ENCODE measurements around the gene TRAPPC14.
A peak's percentile ranks its signal among the peaks of the same experiment; 100 is the strongest.

The TRAPPC14 gene

DNA sequence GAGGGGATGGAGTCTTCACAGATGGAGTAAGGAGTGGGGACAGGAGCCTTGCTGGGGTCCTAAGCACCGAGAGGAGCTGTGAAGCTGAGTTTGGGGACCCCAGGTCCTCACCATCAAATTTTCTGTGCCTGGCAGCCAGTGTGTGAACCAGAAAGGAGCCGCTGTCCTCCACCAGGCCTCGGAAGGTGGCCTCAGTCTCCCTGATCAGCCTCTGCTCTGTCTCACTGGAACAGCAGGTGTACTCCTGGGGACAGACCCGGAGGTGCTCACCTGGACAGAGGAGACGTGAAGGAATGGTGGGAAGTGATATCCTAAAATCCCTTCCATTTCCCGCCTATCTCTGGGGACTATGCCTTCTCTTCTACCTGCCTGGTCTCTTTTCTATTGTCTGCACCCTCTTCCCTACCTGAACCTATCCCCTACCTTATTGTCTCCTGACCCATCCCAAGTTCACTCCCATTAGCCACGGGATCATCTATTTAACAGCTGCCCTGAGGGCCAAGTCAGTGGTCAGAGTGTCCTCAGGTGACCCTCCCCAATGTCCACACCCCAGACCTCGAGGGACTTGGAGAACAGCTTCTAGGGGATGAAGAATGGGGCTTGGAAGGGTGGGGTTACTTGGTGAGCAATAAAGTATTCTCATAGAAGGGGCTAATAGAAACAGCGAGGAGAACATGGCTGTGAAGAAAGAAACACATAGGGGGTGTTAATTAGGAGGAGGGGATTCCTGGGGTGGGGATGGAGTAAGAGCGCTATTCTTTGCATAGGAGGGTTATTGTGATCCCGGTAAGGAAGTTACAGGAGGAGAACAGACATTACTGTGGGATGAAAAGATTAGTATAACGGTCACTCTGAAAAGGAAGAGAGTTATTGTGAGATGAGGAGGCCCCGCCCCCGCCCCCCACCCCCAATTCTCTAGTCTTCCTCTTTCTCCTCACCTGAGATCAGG, 17.8 kb upstream of the TRAPPC14 start:
- peak overlapping the region; percentile 81 to 99 (median 93) for H3K4me2 ChIP-seq
- no peak for TF ChIP-seq Cebpa-rat (IDR thresholded peaks at IDR 0.05)
- peak overlapping the region in 9 of 11 experiments; percentile 55 to 90 (median 85); a peak in 17 of 22 replicates for H3K27ac ChIP-seq
- peaks cover 0 to 7% (median 4%) of the 10 kb centered on the region in 11 experiments; a peak in 9 of 22 replicates for H3K9me3 ChIP-seq (replicated peaks in 1 of 11)
- H3K9ac ChIP-seq = peak overlapping the region; percentile 47 to 92 (median 89); a peak in 21 of 22 replicates
- H3K4me3 ChIP-seq = peak overlapping the region; percentile 53 to 98 (median 90)
- peaks cover 0 to 42% (median 15%) of the 10 kb centered on the region in 11 experiments; a peak in 17 of 22 replicates for H4K20me1 ChIP-seq
- H3K4me1 ChIP-seq = peaks cover 11 to 41% (median 35%) of the 10 kb centered on the region in 10 experiments
- peaks cover 0 to 32% (median 28%) of the 10 kb centered on the region in 11 experiments; a peak in 17 of 22 replicates for H3K36me3 ChIP-seq
- peaks cover 18 to 28% (median 24%) of the 10 kb centered on the region in 11 experiments for H3K27me3 ChIP-seq

DNA sequence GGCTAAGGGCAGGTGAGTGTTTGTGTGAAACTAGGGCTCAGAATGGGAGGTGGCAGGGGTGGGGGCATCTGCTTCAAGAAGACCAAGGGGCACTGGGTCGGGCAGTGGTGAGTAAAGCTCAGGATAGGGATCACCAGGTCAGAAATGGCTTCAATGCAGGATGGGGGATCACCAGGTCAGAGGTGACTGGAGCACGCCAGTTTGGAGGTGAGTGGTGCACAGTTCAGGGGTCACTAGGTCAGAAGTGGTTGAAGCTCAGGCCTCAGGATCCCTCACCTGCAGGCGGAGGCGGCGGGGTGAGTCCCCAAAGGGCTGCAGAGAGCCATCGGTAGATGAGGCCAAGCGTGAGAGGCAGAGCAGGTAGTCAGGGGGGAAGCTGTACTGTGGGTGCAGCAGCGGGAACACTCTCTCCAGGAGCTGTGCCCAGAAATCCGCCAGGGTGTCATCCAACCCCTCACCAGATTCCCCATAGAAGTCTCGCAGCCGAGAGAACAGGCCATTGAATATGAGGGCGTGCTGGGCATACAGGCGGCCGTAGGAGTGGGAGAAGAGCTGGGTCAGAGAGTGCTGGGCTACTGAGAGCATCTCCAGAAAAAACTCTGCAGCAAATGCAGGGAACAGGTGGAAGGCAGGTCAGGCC, 16.9 kb upstream of the TRAPPC14 start:
- Histone ChIP-seq H3K4me3 (peak overlapping the region in 1 of 10 experiments; percentile 19; a peak in 1 of 20 replicates), H4K20me1 (peaks cover 0 to 52% (median 24%) of the 10 kb centered on the region in 11 experiments; a peak in 18 of 22 replicates), H3K27ac (no peak overlapping the region), H3K9ac (0 out of 22 replicates have a peak overlapping the region, but pooled peaks of 4 of the 11 experiments have one; percentile 9 to 24 (median 19)), H3K9me3 (replicated peaks in 1 of 11) (peaks cover 0 to 7% (median 4%) of the 10 kb centered on the region in 11 experiments; a peak in 9 of 22 replicates), H3K4me2 (peak overlapping the region in 9 of 11 experiments; percentile 26 to 97 (median 59); a peak in 15 of 22 replicates), H3K4me1 (peaks cover 11 to 44% (median 35%) of the 10 kb centered on the region in 10 experiments), H3K36me3 (peaks cover 0 to 32% (median 28%) of the 10 kb centered on the region in 11 experiments; a peak in 17 of 22 replicates), H3K27me3 (peaks cover 27 to 38% (median 33%) of the 10 kb centered on the region in 11 experiments)
- TF ChIP-seq Cebpa-rat (IDR thresholded peaks at IDR 0.05) = no peak

GRCh38 chr7:100174582-100174981, 16.1 kb upstream of the TRAPPC14 start:
- peaks cover 0 to 7% (median 4%) of the 10 kb centered on the region in 11 experiments; a peak in 9 of 22 replicates for H3K9me3 ChIP-seq (replicated peaks in 1 of 11)
- no peak overlapping the region for H3K4me3 ChIP-seq
- H4K20me1 ChIP-seq = peaks cover 0 to 60% (median 29%) of the 10 kb centered on the region in 11 experiments; a peak in 18 of 22 replicates
- peaks cover 34 to 46% (median 41%) of the 10 kb centered on the region in 11 experiments for H3K27me3 ChIP-seq
- peak overlapping the region in 5 of 11 experiments; percentile 7 to 94 (median 39); a peak in 3 of 22 replicates for H3K4me2 ChIP-seq
- no peak for TF ChIP-seq Cebpa-rat (IDR thresholded peaks at IDR 0.05)
- peaks cover 14 to 50% (median 41%) of the 10 kb centered on the region in 10 experiments for H3K4me1 ChIP-seq
- H3K27ac ChIP-seq = no peak overlapping the region
- H3K9ac ChIP-seq = no peak overlapping the region
- peaks cover 0 to 38% (median 28%) of the 10 kb centered on the region in 11 experiments; a peak in 17 of 22 replicates for H3K36me3 ChIP-seq

GRCh38 chr7:100173806-100174495, 15.4 kb upstream of the TRAPPC14 start:
- H3K4me2 ChIP-seq = peak overlapping the region in 3 of 11 experiments; percentile 7 to 52 (median 15); a peak in 2 of 22 replicates
- H3K9me3 ChIP-seq (replicated peaks in 1 of 11) = peaks cover 0 to 7% (median 4%) of the 10 kb centered on the region in 11 experiments; a peak in 9 of 22 replicates
- no peak overlapping the region for H3K4me3 ChIP-seq
- H3K27me3 ChIP-seq = peaks cover 38 to 52% (median 48%) of the 10 kb centered on the region in 11 experiments
- H3K36me3 ChIP-seq = peaks cover 0 to 38% (median 28%) of the 10 kb centered on the region in 11 experiments; a peak in 17 of 22 replicates
- no peak overlapping the region for H3K27ac ChIP-seq
- peaks cover 20 to 56% (median 47%) of the 10 kb centered on the region in 10 experiments for H3K4me1 ChIP-seq
- peaks cover 0 to 65% (median 29%) of the 10 kb centered on the region in 11 experiments; a peak in 18 of 22 replicates for H4K20me1 ChIP-seq
- TF ChIP-seq Cebpa-rat (IDR thresholded peaks at IDR 0.05) = no peak
- H3K9ac ChIP-seq = no peak overlapping the region

DNA sequence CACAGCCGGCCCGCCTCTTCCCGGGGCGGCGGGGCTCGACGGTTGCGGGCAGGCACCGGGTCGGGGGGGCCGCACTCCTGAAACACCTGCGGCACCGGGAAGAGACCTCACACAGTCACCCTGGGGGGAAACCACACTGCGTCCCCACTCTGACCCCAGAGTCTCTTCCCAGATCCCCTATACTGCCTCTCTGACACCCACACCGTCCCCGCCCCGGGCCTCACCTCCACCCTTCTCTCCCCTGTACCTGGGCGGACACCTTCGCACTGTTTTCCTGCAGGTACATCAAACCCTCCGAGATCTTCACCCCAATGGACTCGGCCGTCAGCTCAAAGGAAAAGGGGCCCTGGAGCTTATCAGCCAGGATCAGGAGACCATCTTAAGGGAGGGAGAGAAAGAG, 13.3 kb upstream of the TRAPPC14 start:
- TF ChIP-seq Cebpa-rat (IDR thresholded peaks at IDR 0.05) = no peak
- H4K20me1 ChIP-seq = peaks cover 0 to 85% (median 30%) of the 10 kb centered on the region in 11 experiments; a peak in 18 of 22 replicates
- peaks cover 0 to 38% (median 28%) of the 10 kb centered on the region in 11 experiments; a peak in 17 of 22 replicates for H3K36me3 ChIP-seq
- peak overlapping the region; percentile 65 to 99 (median 77) for H3K4me2 ChIP-seq
- no peak overlapping the region for H3K27ac ChIP-seq
- H3K4me3 ChIP-seq = peak overlapping the region in 6 of 10 experiments; percentile 13 to 41 (median 31); a peak in 7 of 20 replicates
- no peak overlapping the region for H3K9ac ChIP-seq
- H3K4me1 ChIP-seq = peaks cover 41 to 77% (median 68%) of the 10 kb centered on the region in 10 experiments
- H3K9me3 ChIP-seq (replicated peaks in 1 of 11) = no peaks in the 10 kb centered on the region
- peaks cover 38 to 73% (median 68%) of the 10 kb centered on the region in 11 experiments for H3K27me3 ChIP-seq

DNA sequence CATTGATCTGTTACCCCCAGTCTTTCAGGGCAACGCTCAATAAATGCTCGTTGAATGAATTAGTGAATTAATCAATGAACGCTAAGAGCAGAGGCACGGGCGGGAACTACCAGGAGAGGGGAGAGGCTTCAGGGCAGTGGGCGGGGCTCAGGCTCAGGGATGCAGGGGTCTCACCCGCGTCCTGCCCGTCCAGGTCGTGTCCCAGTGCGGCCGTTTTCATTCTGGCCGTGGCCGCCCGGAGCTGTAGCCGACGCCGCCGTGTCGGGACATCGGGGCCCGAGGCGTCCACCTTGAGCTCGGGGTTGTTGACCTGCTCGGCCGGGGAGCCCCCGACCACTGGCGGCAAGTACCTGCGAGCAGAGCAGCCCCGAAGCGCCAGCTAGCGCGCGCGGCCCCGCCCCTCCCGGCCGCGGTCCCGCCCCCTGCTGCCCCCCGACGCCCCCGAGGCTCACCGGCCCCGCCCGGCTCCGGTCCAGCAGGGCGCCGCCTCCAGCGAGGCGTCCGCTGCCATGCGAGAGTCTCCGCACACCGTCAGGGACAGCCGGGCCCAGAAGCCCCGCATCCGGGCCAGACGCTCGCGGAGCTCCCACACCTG, 12.7 kb upstream of the TRAPPC14 start:
- H3K4me1 ChIP-seq = peaks cover 42 to 77% (median 69%) of the 10 kb centered on the region in 10 experiments
- peak overlapping the region; percentile 65 to 99 (median 77) for H3K4me2 ChIP-seq
- H3K9me3 ChIP-seq (replicated peaks in 1 of 11) = no peaks in the 10 kb centered on the region
- TF ChIP-seq Cebpa-rat (IDR thresholded peaks at IDR 0.05) = no peak
- H3K36me3 ChIP-seq = peaks cover 0 to 38% (median 28%) of the 10 kb centered on the region in 11 experiments; a peak in 17 of 22 replicates
- H4K20me1 ChIP-seq = peaks cover 0 to 81% (median 29%) of the 10 kb centered on the region in 11 experiments; a peak in 18 of 22 replicates
- H3K27me3 ChIP-seq = peaks cover 38 to 80% (median 74%) of the 10 kb centered on the region in 11 experiments
- peak overlapping the region in 5 of 10 experiments; percentile 23 to 41 (median 34); a peak in 7 of 20 replicates for H3K4me3 ChIP-seq
- H3K9ac ChIP-seq = no peak overlapping the region
- no peak overlapping the region for H3K27ac ChIP-seq

DNA sequence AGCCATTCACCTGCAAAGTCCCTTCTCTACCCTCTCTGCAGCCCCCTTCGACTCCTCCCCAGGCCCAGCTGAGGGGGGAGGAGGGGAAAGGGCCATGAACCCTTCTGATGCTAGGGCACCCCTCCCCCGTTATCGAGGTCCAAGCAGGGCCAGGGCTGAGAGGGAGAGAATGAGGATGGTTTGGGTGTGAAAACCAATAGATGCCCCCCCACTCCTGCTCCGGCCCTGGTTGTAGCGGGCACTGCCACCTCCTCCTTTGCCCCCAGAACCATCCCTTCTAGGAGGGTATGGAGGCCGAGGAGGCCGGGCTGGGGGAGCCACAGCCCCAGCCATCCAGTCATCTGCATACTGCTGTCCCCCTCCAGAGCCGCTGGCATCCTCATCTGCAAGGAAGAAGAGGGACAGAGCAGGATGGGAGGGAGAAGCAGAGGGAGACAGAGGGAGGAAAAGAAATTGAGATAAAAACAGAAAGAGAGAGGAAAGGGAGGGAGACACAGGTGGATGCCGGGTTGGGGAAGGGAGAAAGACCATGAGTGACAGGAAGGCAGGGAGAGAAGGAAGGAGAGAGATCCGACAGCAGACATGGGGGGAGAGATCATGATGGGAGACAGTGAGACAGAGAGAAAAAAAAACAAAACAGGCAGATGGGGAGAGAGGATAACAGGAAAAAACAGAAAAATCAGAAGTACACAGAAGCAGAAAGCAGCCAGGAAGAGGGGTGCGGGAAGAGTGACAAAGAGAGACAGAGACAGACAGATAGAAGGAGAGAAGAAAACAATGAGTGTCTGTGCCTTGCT, 11.8 kb upstream of the TRAPPC14 start:
- no peak overlapping the region for H3K4me3 ChIP-seq
- H3K9ac ChIP-seq = peak overlapping the region in 1 of 11 experiments; percentile 10; a peak in 1 of 22 replicates
- peak overlapping the region in 10 of 11 experiments; percentile 73 to 99 (median 82); a peak in 20 of 22 replicates for H3K4me2 ChIP-seq
- no peak for TF ChIP-seq Cebpa-rat (IDR thresholded peaks at IDR 0.05)
- peaks cover 42 to 69% (median 62%) of the 10 kb centered on the region in 10 experiments for H3K4me1 ChIP-seq
- H4K20me1 ChIP-seq = peaks cover 0 to 75% (median 29%) of the 10 kb centered on the region in 11 experiments; a peak in 18 of 22 replicates
- H3K9me3 ChIP-seq (replicated peaks in 1 of 11) = no peaks in the 10 kb centered on the region
- H3K27ac ChIP-seq = no peak overlapping the region
- peaks cover 38 to 84% (median 76%) of the 10 kb centered on the region in 11 experiments for H3K27me3 ChIP-seq
- H3K36me3 ChIP-seq = peaks cover 0 to 35% (median 25%) of the 10 kb centered on the region in 11 experiments; a peak in 17 of 22 replicates
